Gastroesophageal sphincter (tissue), 4 donors: Measurements from ENCODE around the gene EMC10. TPM values are rescaled to one million over a fixed set of nuclear protein-coding genes. Genes with fewer than 3 reads are reported as not detected.

Experiments
- ATAC-seq: fragments of 150-250 bp; one replicate; pipeline ENCODE4 v1.9.1; 2016; ENCODE audit warnings: mild to moderate bottlenecking, moderate library complexity
- H3K27ac ChIP-seq, 4 donors: fragments of 200-600 bp; sonication (generic) in 3 of 4; 1 replicate in 3 of 4; 2 replicates in 1 of 4; pipeline ENCODE4 v1.5.1; 2016 to 2019
- H3K27me3 ChIP-seq: fragments of 200-600 bp; sonication (generic); one replicate; pipeline ENCODE4 v1.5.1; 2019
- H3K36me3 ChIP-seq, 2 donors: fragments of 200-600 bp; sonication (generic); one replicate each; pipeline ENCODE4 v1.5.1; 2019; ENCODE audit warnings: control low read depth in 1 of 2
- H3K4me1 ChIP-seq, 3 donors: fragments of 200-600 bp; sonication (generic); 1 replicate in 2 of 3; 2 replicates in 1 of 3; pipeline ENCODE4 v1.5.1; 2016 to 2019; ENCODE audit warnings: control low read depth in 2 of 3
- H3K4me3 ChIP-seq, 2 donors: fragments of 200-600 bp; sonication (generic); one replicate each; pipeline ENCODE4 v1.5.1; 2019; ENCODE audit warnings: mild to moderate bottlenecking in 1 of 2, moderate library complexity in 1 of 2
- H3K9me3 ChIP-seq, 3 donors: fragments of 200-600 bp; sonication (generic); one replicate each; pipeline ENCODE4 v1.5.1; 2017 to 2019; ENCODE audit warnings: control low read depth in 2 of 3
- EP300 ChIP-seq: sonication (generic); formaldehyde crosslinking; IDR thresholded peaks from one replicate; pipeline ENCODE4 v1.6.1; 2017; ENCODE audit warnings: antibody characterized with exemption, mild to moderate bottlenecking
- POLR2A ChIP-seq, 2 donors: fragments of 450-650 bp; IDR thresholded peaks; one replicate each; pipeline ENCODE4 v1.6.1; 2017; ENCODE audit warnings: antibody characterized with exemption in 2 of 2, mild to moderate bottlenecking in 2 of 2, moderate library complexity in 1 of 2
- POLR2AphosphoS5 ChIP-seq: sonication (generic); formaldehyde crosslinking; IDR thresholded peaks from one replicate; pipeline ENCODE4 v1.6.1; 2017; ENCODE audit warnings: antibody characterized with exemption
- WGBS, 2 donors: methylation state at CpG; one replicate each; pipeline ENCODE4 v1.1.5; 2018; ENCODE audit warnings: low coverage in 1 of 2; 5-methylcytosine and 5-hydroxymethylcytosine counted together
- total RNA-seq, 4 donors: library from RNA; depleted of rRNA; stranded (reverse); fragments of >200 nt; gene quantifications; one replicate each; pipeline ENCODE4 v1.1.0, GENCODE V29; 2016
- TF ChIP-seq, protein P1 (sequence below), 4 experiments: fragments of 200-600 bp in 2 of 4; fragments of 450-650 bp in 2 of 4; sonication (generic) in 1 of 4; IDR thresholded peaks; one replicate each; pipeline ENCODE4 v1.5.1; 2017 to 2019; ENCODE audit warnings: antibody characterized with exemption in 4 of 4, mild to moderate bottlenecking in 2 of 4, moderate library complexity in 2 of 4

EMC10 gene
- total RNA-seq, 4 donors from 2014 or later = 55.5 to 75.9 (median 71.5) TPM

DNA sequence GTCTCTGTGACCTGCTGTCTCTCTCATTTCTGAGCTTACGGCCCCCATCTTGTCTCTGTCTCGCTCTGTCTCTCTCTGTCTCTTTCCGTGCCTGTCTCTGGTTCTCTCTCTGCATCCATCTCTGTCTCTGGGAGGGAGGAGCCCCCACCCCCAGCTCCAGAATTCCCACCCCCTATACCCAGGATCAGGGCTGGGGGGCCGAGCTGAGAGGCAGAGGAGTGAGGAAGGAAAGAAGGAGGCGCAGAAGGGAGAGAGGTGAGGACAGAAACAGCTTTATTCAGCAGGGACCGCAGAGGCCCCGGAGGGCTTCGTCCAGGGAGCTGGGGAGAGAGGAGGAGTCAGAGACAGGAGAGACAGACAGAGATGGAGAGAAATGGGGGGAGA, 20.7 kb downstream of the EMC10 start:
- Histone ChIP-seq H3K27ac (no peak overlapping the region), H3K4me1 (peaks cover 0 to 20% (median 0%) of the 10 kb centered on the region in 3 donors), H3K4me3 (no peak overlapping the region), H3K36me3 (no peaks in the 10 kb centered on the region), H3K9me3 (no peaks in the 10 kb centered on the region), H3K27me3 (no peaks in the 10 kb centered on the region)
- ATAC-seq = no peak
- TF ChIP-seq POLR2A (IDR thresholded peaks at IDR 0.05) (no peak), POLR2AphosphoS5 (no peak), EP300 (no peak)
- TF ChIP-seq, protein P1, sequence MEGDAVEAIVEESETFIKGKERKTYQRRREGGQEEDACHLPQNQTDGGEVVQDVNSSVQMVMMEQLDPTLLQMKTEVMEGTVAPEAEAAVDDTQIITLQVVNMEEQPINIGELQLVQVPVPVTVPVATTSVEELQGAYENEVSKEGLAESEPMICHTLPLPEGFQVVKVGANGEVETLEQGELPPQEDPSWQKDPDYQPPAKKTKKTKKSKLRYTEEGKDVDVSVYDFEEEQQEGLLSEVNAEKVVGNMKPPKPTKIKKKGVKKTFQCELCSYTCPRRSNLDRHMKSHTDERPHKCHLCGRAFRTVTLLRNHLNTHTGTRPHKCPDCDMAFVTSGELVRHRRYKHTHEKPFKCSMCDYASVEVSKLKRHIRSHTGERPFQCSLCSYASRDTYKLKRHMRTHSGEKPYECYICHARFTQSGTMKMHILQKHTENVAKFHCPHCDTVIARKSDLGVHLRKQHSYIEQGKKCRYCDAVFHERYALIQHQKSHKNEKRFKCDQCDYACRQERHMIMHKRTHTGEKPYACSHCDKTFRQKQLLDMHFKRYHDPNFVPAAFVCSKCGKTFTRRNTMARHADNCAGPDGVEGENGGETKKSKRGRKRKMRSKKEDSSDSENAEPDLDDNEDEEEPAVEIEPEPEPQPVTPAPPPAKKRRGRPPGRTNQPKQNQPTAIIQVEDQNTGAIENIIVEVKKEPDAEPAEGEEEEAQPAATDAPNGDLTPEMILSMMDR (IDR thresholded peaks at IDR 0.05) = no peak
- 32 to 59% methylated on average over 3 to 4 of the region's 8 CpGs for WGBS, 2 donors

DNA sequence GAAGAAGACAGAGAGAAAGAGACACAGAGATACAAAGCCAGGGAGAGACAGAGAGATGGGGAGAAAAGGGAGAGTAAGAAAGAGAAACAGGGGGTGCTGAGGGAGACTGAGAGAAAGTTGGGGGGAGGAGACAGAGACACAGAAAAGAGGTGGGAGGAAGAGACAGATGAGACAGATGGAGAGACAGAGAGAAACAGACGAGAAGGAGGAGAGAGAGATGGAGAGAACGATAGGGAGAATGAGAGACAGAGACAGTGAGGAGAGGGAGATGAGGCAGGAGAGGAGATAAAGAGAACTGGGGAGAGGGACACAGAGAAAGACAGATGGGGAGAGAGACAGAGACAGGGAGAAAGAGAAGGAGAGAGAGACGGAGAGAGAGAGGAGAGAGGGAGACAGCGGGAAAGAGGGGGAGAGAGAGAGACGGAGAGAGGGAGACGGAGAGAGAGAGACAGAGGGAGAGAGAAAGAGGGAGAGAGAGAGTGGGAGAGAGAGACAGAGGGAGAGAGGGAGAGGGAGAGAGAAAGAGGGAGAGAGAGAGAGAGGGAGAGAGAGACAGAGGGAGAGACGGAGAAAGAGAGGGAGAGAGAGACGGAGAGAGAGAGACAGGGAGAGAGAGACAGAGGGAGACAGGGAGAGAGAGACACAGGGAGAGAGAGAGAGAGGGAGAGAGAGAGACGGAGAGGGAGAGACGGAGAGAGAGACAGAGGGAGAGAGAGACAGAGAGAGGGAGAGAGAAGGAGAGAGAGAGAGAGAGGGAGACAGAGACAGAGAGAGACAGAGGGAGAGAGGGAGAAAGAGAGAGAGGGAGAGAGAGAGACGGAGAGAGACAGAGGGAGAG, 22.1 kb downstream of the EMC10 start:
- TF ChIP-seq POLR2AphosphoS5 (no peak), POLR2A (IDR thresholded peaks at IDR 0.05) (no peak), EP300 (no peak)
- TF ChIP-seq, protein P1 (IDR thresholded peaks at IDR 0.05) = no peak
- no peak overlapping the region for H3K4me3 ChIP-seq
- no peak for ATAC-seq
- WGBS, 2 donors = 72 to 76% methylated on average over 5 to 11 of the region's 11 CpGs
- no peaks in the 10 kb centered on the region for H3K27me3 ChIP-seq
- H3K4me1 ChIP-seq = peaks cover 0 to 20% (median 0%) of the 10 kb centered on the region in 3 donors
- no peak overlapping the region for H3K27ac ChIP-seq
- no peaks in the 10 kb centered on the region for H3K36me3 ChIP-seq
- no peaks in the 10 kb centered on the region for H3K9me3 ChIP-seq

DNA sequence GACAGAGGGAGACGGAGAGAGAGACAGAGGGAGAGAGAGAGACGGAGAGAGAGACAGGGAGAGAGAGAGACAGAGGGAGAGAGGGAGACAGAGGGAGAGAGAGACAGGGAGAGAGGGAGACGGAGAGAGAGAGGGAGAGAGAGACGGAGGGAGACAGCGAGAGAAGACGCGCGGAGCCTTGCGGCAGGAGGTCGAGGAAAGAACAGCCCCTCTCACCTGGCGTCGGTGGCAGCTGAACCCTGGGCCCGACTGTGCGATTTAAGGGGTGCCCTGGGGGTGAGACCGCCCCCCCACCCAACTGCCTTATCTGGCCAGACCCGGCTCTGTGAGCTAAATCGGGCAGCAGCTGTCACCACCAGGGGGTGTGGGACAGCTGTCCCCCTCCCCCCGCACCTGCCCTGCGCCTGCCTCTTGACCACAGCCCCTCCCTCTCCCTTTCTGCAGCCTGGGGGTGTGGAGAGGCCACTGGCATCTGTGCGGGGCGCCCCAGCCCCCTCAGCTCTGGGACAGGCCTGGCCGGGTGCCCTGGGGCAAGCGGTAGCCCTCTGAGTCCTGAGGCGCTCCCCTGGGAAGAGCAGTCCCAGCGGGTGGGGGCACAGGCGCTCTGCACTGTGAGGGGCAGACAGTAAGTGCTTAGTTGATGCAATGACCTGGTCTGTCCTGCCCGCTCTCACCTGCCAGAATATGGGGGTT, 23.9 kb downstream of the EMC10 start:
- H3K27ac ChIP-seq = no peak overlapping the region
- no peak overlapping the region for H3K4me3 ChIP-seq
- no peaks in the 10 kb centered on the region for H3K36me3 ChIP-seq
- 23 to 26% methylated on average over 14 to 15 of the region's 27 CpGs for WGBS, 2 donors
- ATAC-seq = no peak
- no peaks in the 10 kb centered on the region for H3K27me3 ChIP-seq
- no peaks in the 10 kb centered on the region for H3K9me3 ChIP-seq
- TF ChIP-seq EP300 = no peak
- no peak for TF ChIP-seq POLR2AphosphoS5
- TF ChIP-seq, protein P1 (IDR thresholded peaks at IDR 0.05) = no peak
- no peak for TF ChIP-seq POLR2A (IDR thresholded peaks at IDR 0.05)
- peaks cover 0 to 20% (median 0%) of the 10 kb centered on the region in 3 donors for H3K4me1 ChIP-seq

DNA sequence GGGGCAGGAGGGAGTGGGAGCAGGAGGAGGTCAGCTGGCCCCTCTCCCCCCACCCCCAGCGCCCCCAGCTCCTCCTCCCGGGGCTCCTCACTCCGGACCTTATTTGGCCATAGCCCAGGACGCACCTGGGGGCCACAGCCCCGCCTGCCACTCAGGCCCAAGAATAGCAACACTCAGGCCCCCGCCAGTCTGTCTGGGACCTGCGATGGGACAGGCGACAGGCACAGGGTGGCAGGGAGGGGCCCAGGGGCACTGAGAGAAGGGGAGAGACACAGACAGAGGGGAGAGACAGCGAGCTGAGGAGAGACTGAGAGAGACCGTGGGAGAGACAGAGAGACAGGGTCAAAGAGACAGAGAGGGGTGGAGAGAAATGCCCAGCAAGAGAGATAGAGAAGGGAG, 24.4 kb downstream of the EMC10 start:
- Histone ChIP-seq H3K4me1 (peaks cover 0 to 20% (median 0%) of the 10 kb centered on the region in 3 donors), H3K27ac (no peak overlapping the region), H3K36me3 (peaks cover 0 to 5% of the 10 kb centered on the region in 2 donors), H3K9me3 (no peaks in the 10 kb centered on the region), H3K4me3 (no peak overlapping the region), H3K27me3 (no peaks in the 10 kb centered on the region)
- WGBS, 2 donors = 53 to 88% methylated on average over 2 of the region's 10 CpGs
- TF ChIP-seq EP300 = no peak
- TF ChIP-seq POLR2A (IDR thresholded peaks at IDR 0.05) = no peak
- no peak for TF ChIP-seq POLR2AphosphoS5
- TF ChIP-seq, protein P1 (IDR thresholded peaks at IDR 0.05) = no peak
- ATAC-seq = no peak

DNA sequence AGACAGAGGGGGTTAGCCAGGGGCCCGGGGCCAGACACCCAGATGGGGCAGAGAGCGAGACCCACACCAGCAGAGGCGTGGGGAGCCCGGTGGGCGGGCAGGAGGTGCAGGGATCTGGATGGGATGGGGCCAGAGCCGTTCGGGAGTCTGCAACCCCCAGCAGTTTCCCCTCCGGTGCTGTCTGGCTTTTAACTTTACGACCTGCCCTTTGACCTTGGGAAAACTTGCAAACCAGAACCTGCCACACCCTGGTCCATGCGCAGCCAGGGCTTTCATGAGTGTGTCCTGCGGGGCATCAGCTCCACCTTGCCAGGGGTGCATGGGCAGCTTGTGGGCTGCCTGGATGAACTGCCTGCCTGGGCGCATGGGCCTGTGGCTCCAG, 24.9 kb downstream of the EMC10 start:
- Histone ChIP-seq H3K36me3 (peaks cover 0 to 10% of the 10 kb centered on the region in 2 donors), H3K4me1 (peaks cover 0 to 20% (median 0%) of the 10 kb centered on the region in 3 donors), H3K9me3 (no peaks in the 10 kb centered on the region), H3K27me3 (no peaks in the 10 kb centered on the region), H3K27ac (no peak overlapping the region), H3K4me3 (no peak overlapping the region)
- TF ChIP-seq POLR2AphosphoS5 (no peak), POLR2A (IDR thresholded peaks at IDR 0.05) (no peak), EP300 (no peak)
- TF ChIP-seq, protein P1 (IDR thresholded peaks at IDR 0.05) = no peak
- WGBS, 2 donors = 56 to 60% methylated on average over 2 to 7 of the region's 12 CpGs
- no peak for ATAC-seq
